B cell (primary cell): ENCODE results near the gene PABPN1. TPM values are rescaled to one million over a fixed set of nuclear protein-coding genes. Genes with fewer than 3 reads are reported as not detected.

Experiments
- ATAC-seq: fragments of 200-7000 bp; cut with Tn5 transposase; one replicate; pipeline ENCODE4 v1.10.0; 2021; ENCODE audit warnings: low read depth, mild to moderate bottlenecking, moderate number of reproducible peaks, moderate library complexity
- CTCF ChIA-PET: fragments of 350-600 bp; sonication (Branson Sonifier 250); formaldehyde crosslinking; loops from one replicate; lab custom pipeline; 2021; ENCODE audit warnings: antibody characterized with exemption, inconsistent platforms; lab: Charles Lee
- POLR2A ChIA-PET: fragments of 350-600 bp; sonication (Branson Sonifier 250); formaldehyde crosslinking; loops from one replicate; lab custom pipeline; 2021; ENCODE audit warnings: antibody characterized with exemption; lab: Charles Lee
- DNase-seq: peaks from one replicate; pipeline ENCODE4 v3.0.0; 2013
- H2AFZ ChIP-seq: 2 replicates; pipeline ENCODE4 v1.6.1; 2012; ENCODE audit warnings: mild to moderate bottlenecking, low read depth, low read length; ENCODE audit not compliant: insufficient read depth, poor library complexity, severe bottlenecking
- H3K27ac ChIP-seq, 2 donors: 1 replicate in 1 of 2; 2 replicates in 1 of 2; pipeline ENCODE4 v1.5.1; 2012 to 2013; ENCODE audit warnings: low read length in 2 of 2, mild to moderate bottlenecking in 2 of 2, moderate library complexity in 1 of 2
- H3K27me3 ChIP-seq, 4 experiments: fragments of 200-600 bp in 1 of 4; sonication (generic) in 1 of 4; replicated peaks in 1 of 4; 1 replicate in 2 of 4; 2 replicates in 2 of 4; pipeline versions ENCODE4 v1.6.1 to v1.7.0; 2013 to 2016; ENCODE audit warnings: low read length in 3 of 4, mild to moderate bottlenecking in 2 of 4, mixed read lengths in 1 of 4, moderate library complexity in 1 of 4; ENCODE audit not compliant: insufficient read depth in 4 of 4, control insufficient read depth in 3 of 4; ENCODE audit errors: control extremely low read depth in 1 of 4
- H3K36me3 ChIP-seq, 2 experiments: replicated peaks in 1 of 2; 1 replicate in 1 of 2; 2 replicates in 1 of 2; pipeline versions ENCODE4 v1.6.1 to v1.7.1; 2013; ENCODE audit warnings: low read length in 1 of 2; ENCODE audit not compliant: insufficient read depth in 2 of 2, control insufficient read depth in 1 of 2; ENCODE audit errors: control extremely low read depth in 1 of 2, extremely low read depth in 1 of 2
- H3K4me1 ChIP-seq, 2 donors: fragments of 200-600 bp in 1 of 2; sonication (generic) in 1 of 2; 1 replicate in 1 of 2; 2 replicates in 1 of 2; pipeline versions ENCODE4 v1.5.1 to v1.6.1; 2013 to 2017; ENCODE audit warnings: low read length in 2 of 2; ENCODE audit not compliant: control insufficient read depth in 2 of 2, insufficient read depth in 2 of 2
- H3K4me2 ChIP-seq: replicated peaks from 2 replicates; pipeline ENCODE3; 2012; ENCODE audit warnings: mild to moderate bottlenecking, low read depth, low read length; ENCODE audit not compliant: poor library complexity, severe bottlenecking
- H3K4me3 ChIP-seq, 5 experiments: fragments of 200-600 bp in 1 of 5; sonication (generic) in 1 of 5; 1 replicate in 3 of 5; 2 replicates in 2 of 5; pipeline versions ENCODE4 v1.5.1 to v1.7.0; 2011 to 2016; ENCODE audit warnings: low read length in 4 of 5, mild to moderate bottlenecking in 4 of 5, low read depth in 2 of 5, control low read depth in 1 of 5, moderate library complexity in 1 of 5; ENCODE audit not compliant: insufficient read depth in 1 of 5; ENCODE audit errors: control extremely low read depth in 1 of 5, extremely low read depth in 1 of 5
- H3K79me2 ChIP-seq: fragments of 200-600 bp; sonication (generic); one replicate; pipeline ENCODE4 v1.6.0; 2016; ENCODE audit warnings: low read length; ENCODE audit not compliant: control insufficient read depth, insufficient read depth
- H3K9ac ChIP-seq: fragments of 200-600 bp; sonication (generic); 2 replicates; pipeline ENCODE4 v1.6.1; 2017; ENCODE audit warnings: mild to moderate bottlenecking, low read length, moderate library complexity
- H3K9me3 ChIP-seq, 3 donors: one replicate each; pipeline versions ENCODE4 v1.6.1 to v1.7.1; 2013; ENCODE audit warnings: low read length in 2 of 3; ENCODE audit not compliant: control insufficient read depth in 2 of 3, insufficient read depth in 1 of 3; ENCODE audit errors: control extremely low read depth in 1 of 3
- H4K20me1 ChIP-seq: 2 replicates; pipeline ENCODE4 v1.6.0; 2012; ENCODE audit warnings: mild to moderate bottlenecking, low read length; ENCODE audit not compliant: insufficient read depth, control insufficient read depth, poor library complexity, severe bottlenecking
- H3K27ac Mint-ChIP-seq: one replicate; pipeline ENCODE4 v1.8.0; 2021; ENCODE audit warnings: mixed read lengths
- H3K27me3 Mint-ChIP-seq: one replicate; pipeline ENCODE4 v1.8.0; 2021; ENCODE audit warnings: mixed read lengths
- H3K4me1 Mint-ChIP-seq: one replicate; pipeline ENCODE4 v1.8.0; 2021; ENCODE audit warnings: mixed read lengths
- H3K4me3 Mint-ChIP-seq: one replicate; pipeline ENCODE4 v1.8.0; 2021; ENCODE audit warnings: mixed read lengths
- H3K9me3 Mint-ChIP-seq: one replicate; pipeline ENCODE4 v1.8.0; 2022; ENCODE audit warnings: mixed read lengths; ENCODE audit not compliant: insufficient read depth
- EZH2 ChIP-seq: IDR thresholded peaks from 2 replicates; pipeline ENCODE4 v1.6.1; 2012; ENCODE audit warnings: borderline replicate concordance, low read depth, mild to moderate bottlenecking, moderate library complexity, low read length; ENCODE audit not compliant: insufficient read depth, poor library complexity, severe bottlenecking
- WGBS: methylation state at CpG from one replicate; pipeline ENCODE4 v1.1.5; 2013; ENCODE audit warnings: missing lambda C conversion rate; ENCODE audit not compliant: insufficient coverage; 5-methylcytosine and 5-hydroxymethylcytosine counted together
- intact Hi-C: fragments of 100-400 bp; cut with micrococcal nuclease; formaldehyde crosslinking; loops from one replicate; pipeline ENCODE4 v1.10.0; 2022
- polyA plus RNA-seq: library from polyadenylated mRNA; depleted of rRNA; stranded (reverse); fragments of >200 nt; gene quantifications from 2 replicates; pipeline ENCODE4 v1.2.3, GENCODE V29; 2012
- total RNA-seq, 2 donors: library from RNA; stranded (reverse); fragments of 120-200 nt in 1 of 2; gene quantifications; 1 replicate in 1 of 2; 2 replicates in 1 of 2; pipeline versions ENCODE4 v1.2.3 to v1.2.4, GENCODE V29; 2013 to 2022
- TF ChIP-seq, protein P1 (sequence below): fragments of 200-600 bp; IDR thresholded peaks from one replicate; pipeline ENCODE4 v1.8.0; 2022; ENCODE audit warnings: antibody characterized with exemption, mild to moderate bottlenecking

Gene PABPN1
- total and polyA plus RNA-seq, 2 donors (not counting 1 experiment from before 2014, with no cell fraction given): 283 to 293 TPM

DNA sequence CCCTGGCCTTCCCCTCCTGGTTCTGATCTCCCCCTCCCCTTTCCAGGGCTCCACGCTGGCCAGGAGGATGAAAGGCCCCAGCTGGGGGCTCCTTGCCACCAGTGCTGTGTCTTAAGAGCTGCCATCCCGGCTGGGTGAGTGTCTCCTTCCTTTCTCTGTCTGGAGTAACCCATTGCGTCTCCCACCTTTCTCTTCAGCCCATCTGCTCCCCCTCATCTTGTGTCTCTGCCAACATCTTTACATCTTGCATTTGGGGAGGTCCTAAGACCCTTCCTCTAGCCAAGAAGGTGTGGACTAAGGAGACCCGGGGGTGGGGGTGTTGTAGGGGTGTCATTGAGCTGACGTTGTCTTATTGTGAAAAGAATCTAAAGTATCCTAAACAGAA lies 14.1 kb upstream of the PABPN1 start:
- Histone ChIP-seq H3K9ac (peak overlapping the region; percentile 64), H3K9me3 (peaks cover 0 to 3% (median 0%) of the 10 kb centered on the region in 3 donors), H3K27ac (peak overlapping the region; percentile 54 to 78), H4K20me1 (no peaks in the 10 kb centered on the region), H3K79me2 (no peaks in the 10 kb centered on the region), H3K4me3 (peak overlapping the region in 4 of 5 experiments; percentile 31 to 59 (median 46)), H3K36me3 (no peaks in the 10 kb centered on the region), H3K4me1 (peaks cover 14 to 30% of the 10 kb centered on the region in 2 donors), H2AFZ (peak overlapping the region; percentile 86), H3K4me2 (peak overlapping the region; percentile 76), H3K27me3 (no peaks in the 10 kb centered on the region)
- ChIA-PET POLR2A (interaction anchor here (0.6 to 1.8 kb wide), 3 partner anchors 10 to 41 kb away, joined by 3 to 13 read pairs (median 7); partner anchors contain the start of gene PABPN1), CTCF (interaction anchor here (2.9 to 3.2 kb wide), 2 partner anchors 12 to 14 kb away, joined by 12 to 27 read pairs; partner anchors contain the start of gene PABPN1)
- Mint-ChIP-seq H3K4me3 (peak overlapping the region; percentile 81), H3K4me1 (peaks cover 33% of the 10 kb centered on the region), H3K27ac (peak overlapping the region; percentile 85), H3K9me3 (no peaks in the 10 kb centered on the region), H3K27me3 (no peaks in the 10 kb centered on the region)
- WGBS: 29% methylated on average over 4 of the region's 5 CpGs
- DNase-seq (no peak), ATAC-seq (no peak)
- intact Hi-C loops: loop anchor here (10.0 kb wide), 1 partner anchor 302 kb away; no protein-coding TSS in a partner anchor
- TF ChIP-seq, protein P1, sequence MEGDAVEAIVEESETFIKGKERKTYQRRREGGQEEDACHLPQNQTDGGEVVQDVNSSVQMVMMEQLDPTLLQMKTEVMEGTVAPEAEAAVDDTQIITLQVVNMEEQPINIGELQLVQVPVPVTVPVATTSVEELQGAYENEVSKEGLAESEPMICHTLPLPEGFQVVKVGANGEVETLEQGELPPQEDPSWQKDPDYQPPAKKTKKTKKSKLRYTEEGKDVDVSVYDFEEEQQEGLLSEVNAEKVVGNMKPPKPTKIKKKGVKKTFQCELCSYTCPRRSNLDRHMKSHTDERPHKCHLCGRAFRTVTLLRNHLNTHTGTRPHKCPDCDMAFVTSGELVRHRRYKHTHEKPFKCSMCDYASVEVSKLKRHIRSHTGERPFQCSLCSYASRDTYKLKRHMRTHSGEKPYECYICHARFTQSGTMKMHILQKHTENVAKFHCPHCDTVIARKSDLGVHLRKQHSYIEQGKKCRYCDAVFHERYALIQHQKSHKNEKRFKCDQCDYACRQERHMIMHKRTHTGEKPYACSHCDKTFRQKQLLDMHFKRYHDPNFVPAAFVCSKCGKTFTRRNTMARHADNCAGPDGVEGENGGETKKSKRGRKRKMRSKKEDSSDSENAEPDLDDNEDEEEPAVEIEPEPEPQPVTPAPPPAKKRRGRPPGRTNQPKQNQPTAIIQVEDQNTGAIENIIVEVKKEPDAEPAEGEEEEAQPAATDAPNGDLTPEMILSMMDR: no peak
- TF ChIP-seq EZH2: no peak
